BLaER1 treated with 17β-estradiol and CSF1 and Interleukin-3, amounts not matched to agents 10 nM and 100 nM (cell line): ENCODE results near the gene UBAP1L.
A peak's percentile ranks its signal among the peaks of the same experiment; 100 is the strongest.

Experiments used
- H3K27ac ChIP-seq, 11 experiments: shearing (Covaris generic); formaldehyde crosslinking; 2 replicates each; pipeline ENCODE4 v1.8.1; 2022
- H3K27me3 ChIP-seq, 11 experiments: shearing (Covaris generic); formaldehyde crosslinking; 2 replicates each; pipeline ENCODE4 v1.8.1; 2022
- H3K36me3 ChIP-seq, 11 experiments: shearing (Covaris generic); formaldehyde crosslinking; 2 replicates each; pipeline ENCODE4 v1.8.1; 2022
- H3K4me1 ChIP-seq, 10 experiments: shearing (Covaris generic); formaldehyde crosslinking; 2 replicates each; pipeline ENCODE4 v1.8.1; 2022
- H3K4me2 ChIP-seq, 11 experiments: shearing (Covaris generic); formaldehyde crosslinking; 2 replicates each; pipeline ENCODE4 v1.8.1; 2022
- H3K4me3 ChIP-seq, 10 experiments: shearing (Covaris generic); formaldehyde crosslinking; 2 replicates each; pipeline ENCODE4 v1.8.1; 2022
- H3K9ac ChIP-seq, 11 experiments: shearing (Covaris generic); formaldehyde crosslinking; 2 replicates each; pipeline ENCODE4 v1.8.1; 2022
- H3K9me3 ChIP-seq, 11 experiments: shearing (Covaris generic); formaldehyde crosslinking; replicated peaks in 1 of 11; 2 replicates each; pipeline ENCODE4 v1.8.1; 2022
- H4K20me1 ChIP-seq, 11 experiments: shearing (Covaris generic); formaldehyde crosslinking; 2 replicates each; pipeline ENCODE4 v1.8.1; 2022
- Cebpa-rat ChIP-seq, 11 experiments: shearing (Covaris generic); IDR thresholded peaks; 2 replicates each; pipeline ENCODE4 v1.8.1; 2022

Gene UBAP1L

GRCh38 chr15:65066635-65067316, 48.2 kb downstream of the UBAP1L start:
- no peaks in the 10 kb centered on the region for H3K9me3 ChIP-seq
- no peak for TF ChIP-seq Cebpa-rat (IDR thresholded peaks at IDR 0.05)
- 0 out of 22 replicates have a peak overlapping the region, but pooled peaks of 1 of the 11 experiments have one; percentile 32 for H3K9ac ChIP-seq

DNA sequence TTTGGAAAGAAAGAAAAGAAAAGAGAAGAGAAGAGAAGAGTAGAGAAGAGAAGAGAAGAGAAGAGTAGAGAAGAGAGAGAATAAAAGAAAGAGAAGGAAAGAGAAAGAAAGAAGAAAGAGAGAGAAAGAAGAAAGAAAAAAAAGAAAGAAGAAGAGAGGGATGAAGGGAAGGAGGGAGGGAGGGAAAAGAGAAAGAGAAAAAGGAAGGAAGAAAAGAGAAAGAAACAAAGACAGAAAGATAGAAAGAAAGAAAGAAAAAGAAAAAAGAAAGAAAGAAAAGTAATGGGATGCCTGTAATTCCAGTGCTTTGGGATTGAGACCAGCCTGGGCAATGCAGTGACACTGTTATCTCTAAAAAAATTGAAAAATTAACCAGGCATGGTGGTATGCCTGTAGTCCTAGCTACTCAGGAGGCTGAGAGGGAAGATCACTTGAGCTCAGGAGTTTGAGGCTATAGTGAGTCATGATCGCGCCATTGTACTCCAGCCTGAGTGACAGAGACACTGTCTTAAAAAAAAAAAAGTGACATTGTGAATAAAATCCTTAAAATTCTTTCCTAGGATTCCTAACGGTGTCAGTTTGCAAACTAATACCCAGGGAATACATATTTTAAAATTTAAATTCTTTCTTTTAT, 48.9 kb downstream of the UBAP1L start:
- H3K27ac ChIP-seq, result peak overlapping the region in 2 of 11 experiments; percentile 47 to 48; a peak in 5 of 22 replicates
- no peaks in the 10 kb centered on the region for H3K9me3 ChIP-seq
- H3K27me3 ChIP-seq, result peaks cover 10 to 27% (median 16%) of the 10 kb centered on the region in 11 experiments; a peak in 19 of 22 replicates
- H3K36me3 ChIP-seq, result no peaks in the 10 kb centered on the region
- peaks cover 1 to 66% (median 57%) of the 10 kb centered on the region in 10 experiments for H3K4me1 ChIP-seq
- peak overlapping the region in 1 of 10 experiments; percentile 17; a peak in 2 of 20 replicates for H3K4me3 ChIP-seq
- TF ChIP-seq Cebpa-rat (IDR thresholded peaks at IDR 0.05), result no peak
- H3K4me2 ChIP-seq, result peak overlapping the region in 10 of 11 experiments; percentile 17 to 94 (median 82); a peak in 19 of 22 replicates
- no peak overlapping the region for H3K9ac ChIP-seq
- H4K20me1 ChIP-seq, result no peaks in the 10 kb centered on the region; a peak in 1 of 22 replicates

More at GRCh38 chr15:65066635-65067316, 48.2 kb downstream of the UBAP1L start:
- Histone ChIP-seq H3K4me1 (peaks cover 8 to 73% (median 63%) of the 10 kb centered on the region in 10 experiments), H3K4me3 (peak overlapping the region in 3 of 10 experiments; percentile 14 to 31 (median 30); a peak in 4 of 20 replicates), H4K20me1 (no peaks in the 10 kb centered on the region; a peak in 1 of 22 replicates), H3K27me3 (peaks cover 10 to 27% (median 16%) of the 10 kb centered on the region in 11 experiments; a peak in 19 of 22 replicates), H3K36me3 (no peaks in the 10 kb centered on the region), H3K4me2 (peak overlapping the region in 10 of 11 experiments; percentile 17 to 94 (median 82); a peak in 19 of 22 replicates), H3K27ac (peak overlapping the region in 2 of 11 experiments; percentile 47 to 48; a peak in 6 of 22 replicates)

DNA sequence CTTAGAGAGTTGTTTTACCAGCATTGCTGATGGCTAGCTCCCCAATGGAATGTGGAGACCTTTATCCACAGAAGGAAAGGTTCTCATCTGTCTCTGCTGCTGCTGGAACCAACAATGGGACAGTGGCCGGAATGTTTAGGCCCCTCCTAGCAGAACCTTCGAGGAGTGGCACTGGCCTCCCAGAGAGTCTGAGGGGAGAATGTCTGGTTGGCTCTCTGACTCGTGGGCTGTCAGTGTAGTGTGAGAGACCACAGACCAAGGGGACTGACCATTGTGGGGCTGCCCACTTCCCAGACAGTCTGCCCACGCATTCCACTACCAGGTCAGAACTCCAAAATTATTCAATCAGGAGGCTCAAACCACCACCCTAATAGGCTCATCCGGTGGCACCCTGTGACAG, 52.3 kb downstream of the UBAP1L start:
- H3K27ac ChIP-seq, result no peak overlapping the region
- H3K4me3 ChIP-seq, result no peak overlapping the region
- H4K20me1 ChIP-seq, result no peaks in the 10 kb centered on the region
- TF ChIP-seq Cebpa-rat (IDR thresholded peaks at IDR 0.05), result no peak
- no peak overlapping the region; a peak in 1 of 22 replicates for H3K9ac ChIP-seq
- peaks cover 3 to 32% (median 25%) of the 10 kb centered on the region in 10 experiments for H3K4me1 ChIP-seq
- H3K27me3 ChIP-seq, result peaks cover 6 to 17% (median 7%) of the 10 kb centered on the region in 11 experiments; a peak in 19 of 22 replicates
- no peaks in the 10 kb centered on the region for H3K9me3 ChIP-seq
- H3K36me3 ChIP-seq, result no peaks in the 10 kb centered on the region
- no peak overlapping the region for H3K4me2 ChIP-seq

DNA sequence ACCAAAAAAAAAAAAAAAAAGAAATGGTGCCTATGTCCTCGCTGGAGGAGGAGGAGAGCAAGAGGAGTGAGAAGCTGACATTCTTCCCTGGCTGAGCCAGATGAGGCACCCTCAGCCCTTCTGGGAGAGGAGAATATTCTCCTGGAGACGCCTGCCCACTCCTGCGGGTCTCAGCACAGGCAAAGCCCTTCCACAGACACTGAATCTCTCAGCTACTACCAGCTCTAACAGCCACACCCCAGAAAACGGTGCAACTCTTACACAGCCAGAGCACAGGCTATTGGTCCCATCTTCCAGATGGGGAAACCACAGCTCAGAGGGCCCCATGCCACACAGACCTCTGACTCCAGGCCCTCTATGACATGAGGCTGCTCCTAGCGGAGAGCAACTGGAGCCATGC, 52.9 kb downstream of the UBAP1L start:
- no peak overlapping the region for H3K9ac ChIP-seq
- no peak for TF ChIP-seq Cebpa-rat (IDR thresholded peaks at IDR 0.05)
- H3K27me3 ChIP-seq, result peaks cover 0 to 10% (median under 1%) of the 10 kb centered on the region in 11 experiments; a peak in 11 of 22 replicates

GRCh38 chr15:65060641-65061397, 54.2 kb downstream of the UBAP1L start:
- Histone ChIP-seq H3K9me3 (no peaks in the 10 kb centered on the region), H3K36me3 (no peaks in the 10 kb centered on the region), H3K4me2 (no peak overlapping the region), H4K20me1 (no peaks in the 10 kb centered on the region), H3K27me3 (no peaks in the 10 kb centered on the region), H3K9ac (no peak overlapping the region), H3K4me3 (no peak overlapping the region), H3K4me1 (peaks cover 4 to 27% (median 12%) of the 10 kb centered on the region in 10 experiments), H3K27ac (no peak overlapping the region)
- TF ChIP-seq Cebpa-rat (IDR thresholded peaks at IDR 0.05), result no peak

More for the DNA sequence above, 52.9 kb downstream of the UBAP1L start:
- Histone ChIP-seq H3K4me1 (peaks cover 0 to 27% (median 18%) of the 10 kb centered on the region in 10 experiments; a peak in 16 of 20 replicates), H3K9me3 (no peaks in the 10 kb centered on the region), H3K4me3 (no peak overlapping the region), H3K4me2 (no peak overlapping the region), H3K27ac (no peak overlapping the region), H4K20me1 (no peaks in the 10 kb centered on the region), H3K36me3 (no peaks in the 10 kb centered on the region)

DNA sequence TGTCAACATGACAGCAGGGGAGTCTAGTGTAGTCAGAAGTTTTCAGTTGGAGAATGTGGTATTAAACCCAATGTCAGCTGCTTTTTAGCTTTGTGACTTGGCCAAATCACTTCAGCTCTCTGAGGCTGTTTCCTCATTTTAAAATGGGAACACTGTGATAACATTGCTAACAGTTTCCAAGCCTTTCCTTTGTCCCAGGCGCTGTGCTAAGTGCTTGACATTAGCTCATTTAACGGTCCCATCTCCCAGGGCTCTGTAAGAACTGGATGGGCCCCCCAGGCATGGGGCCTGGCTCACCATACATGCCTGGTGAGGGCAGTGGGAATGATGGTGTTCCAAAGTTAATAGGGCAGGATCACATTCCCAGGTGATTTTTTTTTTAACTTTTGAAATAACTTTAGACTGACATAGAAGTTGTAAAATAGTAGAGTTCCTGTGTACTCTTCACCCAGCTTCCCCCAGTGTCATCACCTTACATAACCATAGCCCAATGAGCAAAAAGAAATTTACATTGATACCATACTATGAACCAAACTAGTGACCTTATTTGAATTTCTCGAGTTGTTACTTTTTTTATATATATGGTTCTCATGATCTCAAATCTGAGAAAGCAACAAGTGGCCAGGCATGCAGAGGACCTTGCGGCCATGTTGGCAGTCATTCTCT, 54.9 kb downstream of the UBAP1L start:
- no peaks in the 10 kb centered on the region for H3K27me3 ChIP-seq
- H3K9ac ChIP-seq, result no peak overlapping the region
- H3K4me3 ChIP-seq, result no peak overlapping the region
- H4K20me1 ChIP-seq, result no peaks in the 10 kb centered on the region
- H3K4me1 ChIP-seq, result peaks cover 11 to 27% (median 15%) of the 10 kb centered on the region in 10 experiments
- no peak for TF ChIP-seq Cebpa-rat (IDR thresholded peaks at IDR 0.05)
- H3K9me3 ChIP-seq, result no peaks in the 10 kb centered on the region
- H3K4me2 ChIP-seq, result peak overlapping the region in 1 of 11 experiments; percentile 46; a peak in 2 of 22 replicates
- no peak overlapping the region for H3K27ac ChIP-seq
- H3K36me3 ChIP-seq, result no peaks in the 10 kb centered on the region

GRCh38 chr15:65059369-65059750, 55.6 kb downstream of the UBAP1L start:
- Histone ChIP-seq H3K9me3 (no peaks in the 10 kb centered on the region), H3K36me3 (no peaks in the 10 kb centered on the region), H3K27me3 (no peaks in the 10 kb centered on the region), H3K27ac (no peak overlapping the region), H4K20me1 (peaks cover 0 to 4% (median 0%) of the 10 kb centered on the region in 11 experiments; a peak in 1 of 22 replicates), H3K4me2 (peak overlapping the region in 1 of 11 experiments; percentile 46; a peak in 2 of 22 replicates), H3K9ac (no peak overlapping the region), H3K4me1 (peaks cover 14 to 28% (median 19%) of the 10 kb centered on the region in 10 experiments), H3K4me3 (no peak overlapping the region)
- TF ChIP-seq Cebpa-rat (IDR thresholded peaks at IDR 0.05), result no peak
